ENCODE measurements around the gene GPRC5C.

Gene GPRC5C

GRCh38 chr17:74452841-74453661 lies 21.2 kb downstream of the GPRC5C start:
- no peak for ATAC-seq

GRCh38 chr17:74453665-74454196 lies 21.8 kb downstream of the GPRC5C start:
- DNase-seq (no peak), ATAC-seq (peak; percentile 29)

More at GRCh38 chr17:74452841-74453661, 21.2 kb downstream of the GPRC5C start:
- no peak for DNase-seq

DNA sequence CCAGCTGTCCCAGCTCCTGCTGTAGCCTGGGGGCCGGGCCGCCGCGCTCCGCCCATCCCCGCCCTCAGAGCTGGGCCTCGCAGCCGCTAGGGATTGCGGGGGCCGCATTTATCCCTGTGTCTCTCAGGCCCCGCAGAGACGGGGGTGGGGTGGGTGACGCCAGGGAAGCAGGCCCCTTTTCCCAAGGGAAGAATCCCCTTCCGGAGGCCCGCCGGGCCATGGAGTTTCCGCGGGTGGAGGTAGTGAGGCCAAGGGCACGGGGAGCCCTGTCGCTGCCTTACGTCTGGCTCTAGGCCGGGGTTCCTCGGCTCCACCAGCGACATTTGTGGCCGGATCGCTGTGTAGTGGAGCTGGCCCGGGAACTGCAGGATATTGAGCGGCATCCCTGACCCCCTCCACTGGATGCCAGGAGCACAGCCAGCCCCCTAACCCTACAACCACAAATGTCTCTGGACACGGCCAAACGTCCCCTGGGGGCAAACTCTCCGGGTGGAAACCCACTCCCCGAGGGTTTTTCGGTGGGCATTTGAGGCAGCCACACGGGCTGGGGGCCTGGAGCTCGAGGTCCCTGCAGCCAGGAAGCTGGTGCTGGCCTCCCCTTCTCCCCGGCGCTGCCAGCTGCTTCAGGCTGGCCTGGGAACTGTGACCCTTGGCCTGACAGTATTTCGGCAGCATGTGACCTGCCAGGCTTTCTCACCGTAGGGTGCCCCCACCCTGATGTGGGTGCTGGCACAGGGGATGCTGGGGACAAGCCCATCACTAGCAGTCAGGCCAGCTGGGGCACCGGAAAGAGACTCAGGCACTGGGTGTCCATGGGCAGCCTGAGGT lies 22.5 kb downstream of the GPRC5C start:
- DNase-seq (peak; percentile 86), ATAC-seq (peak; percentile 94)

DNA sequence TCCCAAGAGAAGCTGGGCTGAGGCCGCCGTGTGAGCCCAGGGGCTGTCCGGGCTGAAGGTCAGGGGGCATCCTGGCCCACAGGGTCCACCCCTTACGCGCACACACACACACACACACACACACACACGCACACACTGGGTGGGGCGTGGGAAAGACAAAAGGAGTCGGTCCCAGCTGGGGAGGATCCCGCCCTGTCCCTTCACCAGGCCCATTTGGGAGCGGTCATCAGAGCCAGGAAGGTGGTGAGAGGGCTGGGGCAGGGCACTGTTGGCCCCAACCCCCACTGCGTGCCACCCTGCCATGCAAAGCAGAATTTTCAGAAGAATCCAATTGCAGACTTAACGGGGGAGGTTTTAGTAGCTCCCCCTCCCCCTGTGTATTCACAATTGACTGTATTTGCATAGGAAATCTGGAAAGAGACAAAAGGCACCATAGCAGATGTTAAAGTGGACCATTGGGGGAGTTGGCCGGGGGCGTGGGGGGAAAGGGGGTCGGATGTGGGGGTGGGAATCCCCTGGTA lies 23.2 kb downstream of the GPRC5C start:
- ATAC-seq (no peak), DNase-seq (no peak)

DNA sequence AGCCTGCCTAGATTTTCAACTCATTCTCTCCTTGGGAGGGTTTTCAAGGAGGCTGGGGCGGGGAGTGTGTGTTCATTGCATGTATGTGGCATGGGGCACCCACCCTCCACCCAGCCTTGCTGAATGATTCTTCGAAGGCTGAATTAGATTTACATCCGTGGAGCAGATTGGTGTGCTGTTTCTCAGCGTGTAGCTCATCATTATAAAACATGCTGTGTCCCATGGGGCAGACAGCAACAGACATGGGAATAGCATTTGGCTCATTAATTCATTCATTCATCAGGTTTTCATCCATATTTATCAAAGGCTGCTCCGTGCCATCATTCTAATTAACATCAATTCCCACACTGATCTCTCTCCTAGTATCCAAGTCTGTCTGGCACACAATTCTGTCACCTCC lies 23.9 kb downstream of the GPRC5C start:
- DNase-seq: no peak
- no peak for ATAC-seq

GRCh38 chr17:74457146-74457819 lies 25.4 kb downstream of the GPRC5C start:
- DNase-seq (peak; percentile 83), ATAC-seq (no peak)

DNA sequence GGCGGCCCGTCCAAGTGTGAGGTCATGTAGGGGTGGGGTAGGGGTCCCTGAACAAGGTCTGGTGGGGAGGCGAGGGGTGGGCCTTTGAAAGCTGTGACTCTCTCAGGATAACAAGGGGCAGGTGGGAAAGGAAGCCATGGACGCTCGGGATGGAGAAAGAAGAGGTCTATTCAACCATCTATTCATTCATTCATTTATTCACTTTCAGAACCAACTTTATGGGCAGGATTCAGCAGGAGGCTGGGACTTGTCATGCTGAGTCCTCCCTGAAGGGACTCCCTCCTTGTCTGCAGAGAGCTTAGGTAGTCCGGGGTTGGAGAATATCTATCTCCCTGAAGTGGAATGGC lies 25.9 kb downstream of the GPRC5C start:
- no peak for ATAC-seq
- DNase-seq: no peak

DNA sequence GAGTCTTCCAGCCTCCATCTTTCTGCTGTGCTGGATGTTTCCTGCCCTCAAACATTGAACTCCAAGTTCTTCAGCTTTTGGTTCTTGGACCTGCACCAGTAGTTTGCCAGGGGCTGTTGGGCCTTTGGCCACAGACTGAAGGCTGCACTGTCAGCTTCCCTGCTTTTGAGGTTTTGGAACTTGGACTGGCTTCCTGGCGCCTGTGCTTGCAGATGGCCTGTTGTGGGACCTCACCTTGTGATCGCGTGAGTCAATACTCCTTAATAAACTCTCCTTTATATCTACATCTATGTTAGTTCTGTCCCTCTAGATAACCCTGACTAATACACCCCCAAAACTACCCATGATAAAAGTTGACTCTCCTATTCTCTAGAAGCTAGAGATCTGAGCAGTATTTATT lies 26.9 kb downstream of the GPRC5C start:
- DNase-seq (no peak), ATAC-seq (no peak)

GRCh38 chr17:74459622-74460021 lies 27.7 kb downstream of the GPRC5C start:
- DNase-seq (no peak), ATAC-seq (no peak)

DNA sequence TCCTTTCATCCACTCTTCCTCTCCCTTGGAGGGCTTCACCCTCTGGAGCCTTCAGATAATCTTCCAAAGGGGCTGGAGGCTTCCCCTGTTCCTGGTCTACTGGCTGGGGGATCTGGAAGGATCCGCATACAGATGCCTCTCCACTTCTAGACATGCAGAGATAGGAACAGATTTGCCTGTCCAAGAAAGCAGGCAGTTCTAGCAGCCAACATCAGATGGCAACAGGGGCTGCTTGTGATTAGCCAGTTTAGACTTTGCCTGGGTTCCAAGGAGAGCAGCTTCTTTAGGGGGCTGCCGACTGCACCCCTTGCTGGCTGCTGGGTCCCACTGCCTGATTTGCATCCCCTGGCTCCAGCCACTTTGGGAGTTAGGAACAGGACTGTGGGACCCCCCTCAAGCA lies 28.4 kb downstream of the GPRC5C start:
- no peak for ATAC-seq

GRCh38 chr17:74460996-74461395 lies 29.1 kb downstream of the GPRC5C start:
- DNase-seq (no peak), ATAC-seq (no peak)

More for the DNA sequence above, 28.4 kb downstream of the GPRC5C start:
- DNase-seq: no peak

- DNase-seq (no peak), ATAC-seq (no peak)
These were observed 29.7 kb downstream of the GPRC5C start for GRCh38 chr17:74461611-74462010.

GRCh38 chr17:74464730-74465377 lies 33.0 kb downstream of the GPRC5C start:
- ATAC-seq (no peak), DNase-seq (no peak)

DNA sequence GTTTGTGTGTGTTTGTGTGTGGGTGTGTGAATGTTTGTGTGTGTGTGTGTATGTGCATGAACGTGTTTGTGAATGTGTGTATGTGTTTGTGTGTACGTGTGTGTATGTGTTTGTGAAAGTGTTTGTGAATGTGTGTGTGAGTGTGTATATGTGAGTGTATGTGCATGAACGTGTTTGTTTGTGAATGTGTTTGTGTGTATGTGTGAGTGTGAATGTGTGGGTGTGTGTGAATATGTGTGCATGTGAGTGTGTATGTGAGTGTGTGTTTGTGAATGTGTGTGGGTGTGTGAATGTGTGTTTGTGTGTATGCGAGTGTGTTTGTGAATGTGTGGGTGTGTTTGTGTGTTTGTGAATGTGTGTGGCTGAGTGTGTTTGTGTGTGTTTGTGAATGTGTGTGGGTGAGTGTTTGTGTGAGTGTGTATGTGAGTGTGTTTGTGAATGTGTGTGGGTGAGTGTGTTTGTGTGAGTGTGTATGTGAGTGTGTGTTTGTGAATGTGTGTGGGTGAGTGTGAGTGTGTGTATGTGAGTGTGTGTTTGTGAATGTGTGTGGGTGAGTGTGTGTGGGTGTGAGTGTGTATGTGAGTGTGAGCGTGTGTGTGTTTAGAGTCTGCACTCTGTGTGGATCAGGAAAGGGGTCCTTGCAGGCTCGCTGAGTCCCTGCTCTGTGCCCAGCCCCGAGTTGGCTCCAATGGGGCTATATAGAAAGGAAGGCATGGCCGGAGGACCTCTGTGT lies 33.7 kb downstream of the GPRC5C start:
- ATAC-seq: no peak
- DNase-seq: peak; percentile 26

GRCh38 chr17:74466111-74466827 lies 34.4 kb downstream of the GPRC5C start, which contains the start of gene CD300A:
Gene CD300A (plus strand): TSS chr17:74466634. CDS start chr17:74466704, 70 bp downstream.
- peak; percentile 51 for DNase-seq

GRCh38 chr17:74466828-74467184 lies 34.9 kb downstream of the GPRC5C start:
- ATAC-seq (peak; percentile 33), DNase-seq (peak; percentile 55)

More at GRCh38 chr17:74466111-74466827, 34.4 kb downstream of the GPRC5C start, which contains the start of gene CD300A:
- peak; percentile 8 for ATAC-seq

DNA sequence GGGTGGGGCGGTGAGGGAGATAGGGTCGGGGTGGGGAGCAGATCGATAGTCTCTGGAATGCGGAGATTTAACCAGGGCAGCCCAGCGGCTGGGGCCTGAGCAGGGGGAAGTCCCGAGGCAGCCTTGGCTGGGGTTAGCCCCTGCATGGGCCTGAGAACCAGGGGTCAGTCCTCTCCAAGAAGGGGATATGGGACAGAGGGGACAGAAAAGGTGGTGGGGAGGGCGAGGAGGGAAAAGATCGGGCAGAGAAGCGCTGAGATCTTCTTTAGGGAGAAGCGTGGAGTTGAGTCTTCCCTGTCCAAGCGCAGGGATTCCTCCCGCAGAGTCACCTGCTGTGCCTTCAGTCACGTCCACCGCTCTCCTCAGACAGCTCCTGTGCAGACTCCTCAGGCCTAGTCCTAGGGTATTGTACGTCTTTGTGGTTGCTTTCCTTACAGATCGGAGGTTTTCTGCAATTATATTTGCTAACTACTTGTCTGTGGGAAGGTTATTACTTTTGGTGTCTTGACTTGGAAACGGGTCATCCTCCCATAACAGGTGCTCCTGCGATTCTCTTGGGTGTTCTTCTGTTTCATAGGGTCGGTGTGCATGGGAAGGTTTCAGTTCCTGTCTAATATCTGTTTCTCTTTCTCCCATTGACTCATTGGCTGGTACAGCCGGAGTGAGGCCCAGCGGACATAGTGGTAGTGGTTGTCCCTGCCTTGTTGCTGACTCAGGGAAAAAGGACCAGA lies 35.5 kb downstream of the GPRC5C start:
- DNase-seq: peak; percentile 38

DNA sequence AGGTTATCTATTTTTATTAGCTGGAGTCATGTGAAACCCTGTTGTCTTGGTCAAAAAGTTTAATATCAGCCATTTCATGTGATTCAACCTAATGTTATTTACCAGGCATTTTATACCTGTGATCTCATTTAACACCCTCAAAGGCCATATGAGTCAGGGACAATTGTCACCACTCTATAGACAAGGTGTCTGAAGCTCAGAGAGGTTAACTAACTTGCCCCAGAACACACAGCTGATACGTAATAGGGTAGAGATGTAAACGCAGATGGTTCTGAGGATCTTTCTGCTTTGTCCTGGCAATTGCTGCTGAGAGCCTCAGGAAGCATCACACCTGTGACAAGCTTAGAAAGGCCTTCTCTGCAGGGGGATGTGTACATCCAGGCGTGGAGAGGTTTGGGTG lies 39.5 kb downstream of the GPRC5C start:
- no peak for DNase-seq
- peak; percentile 56 for ATAC-seq

More for the DNA sequence above, 35.5 kb downstream of the GPRC5C start:
- ATAC-seq: peak; percentile 33

DNA sequence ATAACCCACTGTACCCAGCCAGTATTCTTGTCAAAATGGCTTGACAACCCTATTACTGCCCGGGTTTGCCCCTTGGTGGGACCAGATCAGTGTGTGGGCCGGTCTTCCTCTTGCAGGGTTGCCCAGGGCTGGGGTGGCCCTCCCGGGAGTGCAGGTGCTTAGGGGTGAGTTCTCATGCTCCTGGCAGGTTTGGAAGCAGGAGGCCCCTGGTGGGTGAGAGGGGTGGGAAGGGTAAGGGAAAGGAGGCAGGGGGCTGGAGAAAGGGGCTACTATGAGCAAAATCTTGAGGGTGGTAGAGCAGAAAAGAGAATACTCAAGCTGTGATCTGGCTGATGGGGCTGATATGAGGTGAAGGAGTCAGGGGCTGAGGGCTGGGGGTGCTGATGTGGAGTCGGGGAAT lies 41.0 kb downstream of the GPRC5C start:
- ATAC-seq: no peak
- no peak for DNase-seq
